ENCODE results near the gene KIAA1671.

The KIAA1671 gene

DNA sequence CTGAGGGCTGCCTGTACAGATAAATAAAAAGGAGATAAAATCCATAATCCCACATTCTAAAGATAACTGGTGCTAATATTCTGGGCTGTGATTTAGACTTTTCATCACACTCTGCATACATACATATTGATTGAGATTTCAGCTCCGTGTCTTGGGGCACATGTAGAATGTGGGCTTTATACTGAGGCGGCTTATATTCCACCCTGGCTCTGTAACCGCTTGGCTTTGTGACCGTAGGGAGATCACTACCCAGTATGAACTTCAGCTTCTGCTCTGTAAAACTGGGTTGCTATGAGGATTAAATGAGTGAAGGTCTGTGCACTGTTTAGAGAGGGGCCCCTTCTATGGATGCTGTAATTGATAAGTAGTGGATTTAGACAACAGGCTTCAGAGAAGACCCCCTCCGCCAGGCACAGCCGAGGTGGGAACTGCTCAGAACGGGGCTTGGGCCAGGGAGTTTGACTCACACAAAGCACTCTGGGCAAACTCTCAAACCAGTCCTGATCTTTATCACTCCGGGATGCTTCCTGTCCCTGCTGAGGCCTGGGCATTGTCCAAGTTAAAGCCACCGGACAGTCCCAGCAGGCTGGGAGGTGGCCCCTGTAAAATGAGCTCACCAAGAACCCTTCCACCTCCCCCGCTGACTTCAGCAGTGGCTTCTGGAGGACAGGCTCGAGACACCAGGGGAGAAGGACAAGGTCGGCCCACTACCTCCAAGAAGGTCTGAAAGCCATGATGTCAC is 17.2 kb downstream of the KIAA1671 start:
- TF ChIP-seq CTCF (IDR thresholded peaks at IDR 0.05; ENCODE audit: control extremely low read depth, extremely low read depth, low read depth, missing control alignments): no peak
- CTCF ChIA-PET: interaction anchor here (1.0 to 1.3 kb wide), 3 partner anchors 10 to 78 kb away, joined by 3 to 4 read pairs (median 3); no protein-coding TSS in a partner anchor
- POLR2A ChIA-PET: no interaction called here
- no peak for DNase-seq (ENCODE audit: extremely low spot score)

- ChIA-PET CTCF (no interaction called here), POLR2A (no interaction called here)
- no peak for TF ChIP-seq CTCF (IDR thresholded peaks at IDR 0.05; ENCODE audit: control extremely low read depth, extremely low read depth, low read depth, missing control alignments)
- DNase-seq (ENCODE audit: extremely low spot score): no peak
Observed at GRCh38 chr22:24972369-24972768, 19.9 kb downstream of the KIAA1671 start.

GRCh38 chr22:24973872-24974271 is 21.4 kb downstream of the KIAA1671 start:
- ChIA-PET CTCF (interaction anchor here (1.0 kb wide), 1 partner anchor 9 kb away, joined by 5 read pairs; no protein-coding TSS in a partner anchor), POLR2A (no interaction called here)
- no peak for DNase-seq (ENCODE audit: extremely low spot score)
- TF ChIP-seq CTCF (IDR thresholded peaks at IDR 0.05; ENCODE audit: control extremely low read depth, extremely low read depth, low read depth, missing control alignments): no peak

DNA sequence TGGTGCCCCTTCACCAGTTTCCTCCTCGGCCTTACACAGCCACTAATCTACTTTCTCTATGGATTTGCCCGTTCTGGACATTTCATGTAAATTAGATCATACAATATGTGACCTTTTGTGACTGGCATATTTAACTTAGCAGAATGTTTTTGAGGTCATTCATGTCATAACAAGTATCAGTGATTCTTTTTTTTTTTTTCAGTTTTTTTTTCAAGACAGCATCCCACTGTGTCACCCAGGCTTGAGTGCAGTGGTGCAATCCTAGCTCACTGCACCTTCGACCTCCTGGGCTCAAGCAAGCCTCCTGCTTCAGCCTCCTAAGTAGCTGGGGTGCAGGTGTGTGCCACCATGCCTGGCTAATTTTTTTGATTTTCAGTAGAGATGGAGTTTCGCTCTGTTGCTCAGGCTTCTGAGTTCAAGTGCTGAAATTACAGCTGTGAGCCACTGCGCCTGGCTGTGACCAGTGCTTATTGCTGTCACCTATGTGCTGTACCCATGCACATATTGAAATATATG is 22.7 kb downstream of the KIAA1671 start:
- ChIA-PET CTCF (no interaction called here), POLR2A (no interaction called here)
- no peak for DNase-seq (ENCODE audit: extremely low spot score)

GRCh38 chr22:24975813-24976341 is 23.4 kb downstream of the KIAA1671 start:
- no peak for DNase-seq (ENCODE audit: extremely low spot score)
- POLR2A ChIA-PET: no interaction called here
- no peak for TF ChIP-seq CTCF (IDR thresholded peaks at IDR 0.05; ENCODE audit: control extremely low read depth, extremely low read depth, low read depth, missing control alignments)
- CTCF ChIA-PET: interaction anchor here (0.9 to 1.5 kb wide), 2 partner anchors 13 to 73 kb away, joined by 3 to 4 read pairs; no protein-coding TSS in a partner anchor

More for the DNA sequence above, 22.7 kb downstream of the KIAA1671 start:
- no peak for TF ChIP-seq CTCF (IDR thresholded peaks at IDR 0.05; ENCODE audit: control extremely low read depth, extremely low read depth, low read depth, missing control alignments)

DNA sequence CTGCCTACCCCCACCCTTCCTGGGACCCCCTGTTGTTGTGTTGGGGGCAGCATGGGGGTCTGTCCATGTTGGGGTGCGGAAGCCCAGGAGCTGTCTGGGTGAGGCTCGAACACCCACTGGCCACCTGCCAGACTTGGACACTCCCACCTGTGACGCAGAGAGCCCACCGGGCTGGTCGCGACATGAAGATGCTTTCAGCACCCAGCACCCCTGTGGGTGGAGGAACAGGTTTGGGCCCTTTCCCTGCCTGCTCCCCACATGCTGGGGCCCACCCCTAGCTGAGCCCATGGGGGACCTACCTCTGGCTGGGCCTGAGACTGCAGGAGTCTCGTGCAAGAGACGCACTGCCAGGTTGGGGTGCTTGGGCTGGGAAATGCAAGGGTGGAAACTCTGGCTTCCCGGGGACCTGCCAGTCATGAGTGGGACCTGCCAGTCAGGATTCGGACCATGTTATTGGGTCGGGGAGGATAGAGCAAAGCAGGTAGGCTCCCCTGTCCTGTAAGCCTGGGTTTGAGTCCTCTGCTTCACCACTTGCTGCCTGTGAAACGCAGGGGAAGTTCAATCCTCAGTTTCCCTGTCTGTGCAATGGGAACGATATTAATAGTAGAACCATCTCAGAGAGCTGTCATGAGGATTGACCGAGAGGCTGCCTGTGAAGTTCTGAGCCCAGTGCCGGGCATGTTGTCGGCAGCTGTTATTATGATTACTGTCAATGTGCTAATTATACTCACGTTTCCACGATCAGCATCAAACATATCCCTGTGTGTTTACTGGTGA is 24.1 kb downstream of the KIAA1671 start:
- DNase-seq (ENCODE audit: extremely low spot score): no peak
- CTCF ChIA-PET: interaction anchor here (0.9 to 1.5 kb wide), 2 partner anchors 12 to 73 kb away, joined by 3 to 4 read pairs; no protein-coding TSS in a partner anchor
- POLR2A ChIA-PET: no interaction called here
- TF ChIP-seq CTCF (IDR thresholded peaks at IDR 0.05; ENCODE audit: control extremely low read depth, extremely low read depth, low read depth, missing control alignments): no peak

Data from GM10248 (cell line).